ENCODE results near the gene BMP7.

Gene BMP7

DNA sequence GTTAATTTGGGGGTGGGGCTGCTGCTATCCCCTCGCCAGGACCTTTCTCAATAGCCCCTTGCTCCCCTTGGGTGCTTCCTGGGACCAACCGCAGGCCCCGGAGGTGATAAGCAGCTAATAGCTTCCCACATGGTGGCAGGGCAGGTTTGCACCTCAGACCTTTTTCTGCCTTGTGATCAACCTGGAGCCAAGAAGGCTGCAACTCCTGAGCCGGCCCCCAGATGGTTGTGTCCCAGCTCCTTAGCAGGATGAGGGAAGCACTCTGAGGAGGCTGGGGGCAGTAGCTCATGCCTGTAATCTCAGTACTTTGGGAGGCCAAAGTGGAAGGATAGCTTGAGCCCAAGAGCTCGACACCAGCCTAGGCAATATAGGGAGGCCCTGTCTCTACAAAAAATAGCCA is 85.5 kb downstream of the BMP7 start:
- peaks cover 11% of the 10 kb centered on the region for H3K4me1 ChIP-seq (ENCODE audit: insufficient read depth, insufficient read length)

GRCh38 chr20:57180387-57180786 is 86.1 kb downstream of the BMP7 start:
- peaks cover 4% of the 10 kb centered on the region for H3K36me3 ChIP-seq (ENCODE audit: insufficient read depth, insufficient read length, low read length)
- TF ChIP-seq SUZ12 (IDR thresholded peaks at IDR 0.05; ENCODE audit: extremely low read depth, insufficient read depth, insufficient read length) = no peak
- no peak for TF ChIP-seq YY1 (IDR thresholded peaks at IDR 0.05; ENCODE audit: insufficient read depth, insufficient read length)
- TF ChIP-seq ZNF274 (IDR thresholded peaks at IDR 0.05; ENCODE audit: low read depth, low read length) = no peak
- H3K9me3 ChIP-seq (ENCODE audit: insufficient read depth, low read length) = no peaks in the 10 kb centered on the region
- peaks cover 11% of the 10 kb centered on the region for H3K4me1 ChIP-seq (ENCODE audit: insufficient read depth, insufficient read length)
- DNase-seq (ENCODE audit: low read depth, low spot score) = no peak
- H3K9ac ChIP-seq (ENCODE audit: insufficient read length, low read depth) = no peak overlapping the region
- no peaks in the 10 kb centered on the region for H3K27me3 ChIP-seq (ENCODE audit: insufficient read depth, insufficient read length)
- H3K4me3 ChIP-seq (ENCODE audit: insufficient read length, low read depth) = no peak overlapping the region

More for the DNA sequence above, 85.5 kb downstream of the BMP7 start:
- Histone ChIP-seq H3K36me3 (ENCODE audit: insufficient read depth, insufficient read length, low read length) (peaks cover 4% of the 10 kb centered on the region), H3K27me3 (ENCODE audit: insufficient read depth, insufficient read length) (no peaks in the 10 kb centered on the region), H3K9ac (ENCODE audit: insufficient read length, low read depth) (no peak overlapping the region), H3K9me3 (ENCODE audit: insufficient read depth, low read length) (no peaks in the 10 kb centered on the region), H3K4me3 (ENCODE audit: insufficient read length, low read depth) (no peak overlapping the region)
- DNase-seq (ENCODE audit: low read depth, low spot score) = no peak
- TF ChIP-seq SUZ12 (IDR thresholded peaks at IDR 0.05; ENCODE audit: extremely low read depth, insufficient read depth, insufficient read length) (no peak), ZNF274 (IDR thresholded peaks at IDR 0.05; ENCODE audit: low read depth, low read length) (no peak), YY1 (IDR thresholded peaks at IDR 0.05; ENCODE audit: insufficient read depth, insufficient read length) (no peak)

- Histone ChIP-seq H3K9ac (ENCODE audit: insufficient read length, low read depth) (no peak overlapping the region), H3K4me1 (ENCODE audit: insufficient read depth, insufficient read length) (peaks cover 11% of the 10 kb centered on the region), H3K27me3 (ENCODE audit: insufficient read depth, insufficient read length) (no peaks in the 10 kb centered on the region), H3K4me3 (ENCODE audit: insufficient read length, low read depth) (no peak overlapping the region), H3K36me3 (ENCODE audit: insufficient read depth, insufficient read length, low read length) (peaks cover 7% of the 10 kb centered on the region), H3K9me3 (ENCODE audit: insufficient read depth, low read length) (no peaks in the 10 kb centered on the region)
- DNase-seq (ENCODE audit: low read depth, low spot score) = no peak
- TF ChIP-seq YY1 (IDR thresholded peaks at IDR 0.05; ENCODE audit: insufficient read depth, insufficient read length) = no peak
- no peak for TF ChIP-seq ZNF274 (IDR thresholded peaks at IDR 0.05; ENCODE audit: low read depth, low read length)
- TF ChIP-seq SUZ12 (IDR thresholded peaks at IDR 0.05; ENCODE audit: extremely low read depth, insufficient read depth, insufficient read length) = no peak
Observed at GRCh38 chr20:57179265-57179664, 87.2 kb downstream of the BMP7 start.

GRCh38 chr20:57178582-57179111 is 87.8 kb downstream of the BMP7 start:
- no peak overlapping the region for H3K4me3 ChIP-seq (ENCODE audit: insufficient read length, low read depth)
- H3K36me3 ChIP-seq (ENCODE audit: insufficient read depth, insufficient read length, low read length) = peaks cover 11% of the 10 kb centered on the region
- H3K9me3 ChIP-seq (ENCODE audit: insufficient read depth, low read length) = no peaks in the 10 kb centered on the region
- H3K4me1 ChIP-seq (ENCODE audit: insufficient read depth, insufficient read length) = peaks cover 13% of the 10 kb centered on the region
- TF ChIP-seq ZNF274 (IDR thresholded peaks at IDR 0.05; ENCODE audit: low read depth, low read length) (no peak), YY1 (IDR thresholded peaks at IDR 0.05; ENCODE audit: insufficient read depth, insufficient read length) (no peak), SUZ12 (IDR thresholded peaks at IDR 0.05; ENCODE audit: extremely low read depth, insufficient read depth, insufficient read length) (no peak)
- H3K9ac ChIP-seq (ENCODE audit: insufficient read length, low read depth) = no peak overlapping the region
- DNase-seq (ENCODE audit: low read depth, low spot score) = no peak
- no peaks in the 10 kb centered on the region for H3K27me3 ChIP-seq (ENCODE audit: insufficient read depth, insufficient read length)

DNA sequence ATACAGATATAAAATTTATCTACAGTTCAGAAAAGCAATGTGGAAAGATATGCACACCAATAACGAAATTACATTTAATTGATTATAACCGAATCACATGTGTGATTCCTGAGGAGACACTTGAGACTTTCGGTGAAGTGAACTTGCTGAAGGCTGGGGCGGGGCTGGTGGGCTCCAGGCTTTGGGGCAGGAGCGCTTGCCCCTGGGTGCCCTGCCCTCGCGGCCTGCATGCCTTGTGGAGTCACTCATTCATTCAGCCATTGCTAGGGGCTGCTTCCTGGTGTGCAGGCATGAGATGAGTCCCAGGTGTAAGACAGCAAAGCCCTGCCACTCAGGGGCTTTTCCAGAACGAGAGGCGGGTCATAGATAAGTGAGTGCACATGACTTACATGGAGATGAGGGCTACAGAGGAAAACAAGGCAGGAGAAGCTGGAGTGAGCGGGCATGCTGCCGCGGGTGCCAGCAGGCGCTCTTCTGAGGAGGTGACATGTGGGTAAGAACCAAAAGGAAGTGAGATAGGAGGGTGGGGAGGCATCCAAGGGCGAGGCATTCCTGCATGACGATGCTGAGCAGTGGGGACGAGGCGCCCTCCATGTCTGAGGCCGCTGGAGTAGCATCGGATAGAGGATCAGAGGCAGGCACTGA is 88.7 kb downstream of the BMP7 start:
- H3K9me3 ChIP-seq (ENCODE audit: insufficient read depth, low read length) = no peaks in the 10 kb centered on the region
- H3K36me3 ChIP-seq (ENCODE audit: insufficient read depth, insufficient read length, low read length) = peaks cover 10% of the 10 kb centered on the region
- TF ChIP-seq SUZ12 (IDR thresholded peaks at IDR 0.05; ENCODE audit: extremely low read depth, insufficient read depth, insufficient read length) = no peak
- TF ChIP-seq ZNF274 (IDR thresholded peaks at IDR 0.05; ENCODE audit: low read depth, low read length) = no peak
- no peak for TF ChIP-seq YY1 (IDR thresholded peaks at IDR 0.05; ENCODE audit: insufficient read depth, insufficient read length)
- no peak for DNase-seq (ENCODE audit: low read depth, low spot score)
- peaks cover 13% of the 10 kb centered on the region for H3K4me1 ChIP-seq (ENCODE audit: insufficient read depth, insufficient read length)
- no peaks in the 10 kb centered on the region for H3K27me3 ChIP-seq (ENCODE audit: insufficient read depth, insufficient read length)
- no peak overlapping the region for H3K4me3 ChIP-seq (ENCODE audit: insufficient read length, low read depth)
- no peak overlapping the region for H3K9ac ChIP-seq (ENCODE audit: insufficient read length, low read depth)

DNA sequence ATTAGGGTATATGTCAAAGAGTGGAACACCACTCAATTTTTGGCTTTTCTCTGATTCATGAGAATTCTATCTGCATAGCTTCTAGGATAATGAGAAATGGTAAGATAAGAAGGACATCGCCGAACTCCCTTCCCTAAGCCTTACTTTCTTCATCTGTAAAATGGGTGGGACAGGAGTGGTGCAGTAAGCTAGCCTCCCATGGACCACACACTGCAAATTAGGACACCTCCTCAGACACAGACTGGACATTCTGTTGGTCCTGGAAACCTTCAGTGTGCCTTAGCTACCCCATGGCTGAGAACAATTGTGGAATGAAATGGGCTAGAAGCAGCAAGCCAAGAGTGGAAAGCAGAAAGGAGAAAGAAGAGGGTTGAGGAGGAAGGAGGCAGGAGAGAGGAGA is 89.6 kb downstream of the BMP7 start:
- TF ChIP-seq ZNF274 (IDR thresholded peaks at IDR 0.05; ENCODE audit: low read depth, low read length) = no peak
- no peak for TF ChIP-seq YY1 (IDR thresholded peaks at IDR 0.05; ENCODE audit: insufficient read depth, insufficient read length)
- TF ChIP-seq SUZ12 (IDR thresholded peaks at IDR 0.05; ENCODE audit: extremely low read depth, insufficient read depth, insufficient read length) = no peak
- no peaks in the 10 kb centered on the region for H3K27me3 ChIP-seq (ENCODE audit: insufficient read depth, insufficient read length)
- no peak overlapping the region for H3K4me3 ChIP-seq (ENCODE audit: insufficient read length, low read depth)

DNA sequence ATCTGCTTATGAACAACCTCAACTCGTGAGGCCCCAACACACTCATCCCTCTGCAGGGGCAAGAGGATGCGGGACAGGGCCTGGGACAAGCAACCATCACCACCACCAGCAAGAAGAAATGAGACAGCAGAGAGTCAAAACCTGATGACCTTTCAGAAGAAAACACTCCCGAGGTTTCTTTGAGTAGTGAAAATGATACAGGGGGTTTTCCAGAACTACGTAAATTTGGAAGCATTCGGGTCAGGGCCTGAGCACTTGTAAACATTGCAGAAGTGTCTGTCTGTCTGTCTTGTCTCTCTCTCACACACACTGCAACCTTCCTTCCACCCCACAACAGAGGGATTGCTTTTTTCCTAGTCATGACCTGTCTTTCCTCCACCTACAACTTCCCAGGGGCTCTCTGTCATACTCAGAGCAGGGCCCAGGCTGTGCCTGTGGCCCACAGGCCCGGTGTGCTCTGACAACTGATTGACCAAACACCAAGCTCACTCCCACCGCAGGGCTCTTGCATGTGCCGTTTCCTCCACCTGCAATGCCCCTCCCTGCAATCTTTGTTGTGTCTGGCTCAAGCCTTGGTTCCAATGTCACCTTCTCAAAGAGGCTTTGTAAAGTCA is 90.9 kb downstream of the BMP7 start:
- H3K4me1 ChIP-seq (ENCODE audit: insufficient read depth, insufficient read length) = peaks cover 13% of the 10 kb centered on the region
- TF ChIP-seq YY1 (IDR thresholded peaks at IDR 0.05; ENCODE audit: insufficient read depth, insufficient read length) (no peak), SUZ12 (IDR thresholded peaks at IDR 0.05; ENCODE audit: extremely low read depth, insufficient read depth, insufficient read length) (no peak), ZNF274 (IDR thresholded peaks at IDR 0.05; ENCODE audit: low read depth, low read length) (no peak)
- H3K9me3 ChIP-seq (ENCODE audit: insufficient read depth, low read length) = peaks cover 4% of the 10 kb centered on the region; the same call in 1 of the 2 replicates
- no peak for DNase-seq (ENCODE audit: low read depth, low spot score)
- no peak overlapping the region for H3K4me3 ChIP-seq (ENCODE audit: insufficient read length, low read depth)
- no peaks in the 10 kb centered on the region for H3K27me3 ChIP-seq (ENCODE audit: insufficient read depth, insufficient read length)
- peaks cover 22% of the 10 kb centered on the region for H3K36me3 ChIP-seq (ENCODE audit: insufficient read depth, insufficient read length, low read length)
- no peak overlapping the region for H3K9ac ChIP-seq (ENCODE audit: insufficient read length, low read depth)

More for the DNA sequence above, 89.6 kb downstream of the BMP7 start:
- peaks cover 13% of the 10 kb centered on the region for H3K4me1 ChIP-seq (ENCODE audit: insufficient read depth, insufficient read length)
- no peak for DNase-seq (ENCODE audit: low read depth, low spot score)
- H3K36me3 ChIP-seq (ENCODE audit: insufficient read depth, insufficient read length, low read length) = peaks cover 12% of the 10 kb centered on the region
- H3K9ac ChIP-seq (ENCODE audit: insufficient read length, low read depth) = no peak overlapping the region
- H3K9me3 ChIP-seq (ENCODE audit: insufficient read depth, low read length) = no peaks in the 10 kb centered on the region
